ENCODE results near the gene C11orf54.

DNA sequence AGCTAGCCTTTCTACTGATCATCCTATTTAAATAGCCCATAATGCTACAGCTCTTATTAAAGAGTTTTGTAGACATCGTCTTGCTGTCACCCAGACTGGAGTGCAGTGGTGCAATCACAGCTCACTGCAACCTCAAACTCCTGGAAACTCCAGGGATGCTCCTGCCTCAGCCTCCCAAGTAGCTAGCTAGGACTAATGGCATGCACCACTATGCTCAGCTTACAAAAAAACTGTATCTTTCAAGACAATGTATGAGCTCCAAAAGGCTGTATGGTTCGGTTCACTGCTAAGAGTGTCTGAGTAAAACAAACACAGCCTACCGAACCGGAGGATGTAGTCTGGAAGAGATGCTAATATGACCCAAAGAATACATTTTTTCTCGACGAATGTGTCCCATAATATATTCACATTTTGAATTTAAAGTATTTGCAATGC lies 2.8 kb upstream of the C11orf54 start:
- no peak for TF ChIP-seq EZH2 (IDR thresholded peaks at IDR 0.05; ENCODE audit: borderline replicate concordance, low read depth, low read length, severe bottlenecking)
- peak; percentile 23 for TF ChIP-seq POLR2A (IDR thresholded peaks at IDR 0.05; ENCODE audit: low read depth, low read length)
- TF ChIP-seq JUN (IDR thresholded peaks at IDR 0.05; ENCODE audit: borderline replicate concordance, insufficient read depth, insufficient read length, low read depth), result no peak
- TF ChIP-seq POLR2AphosphoS5 (IDR thresholded peaks at IDR 0.05; ENCODE audit: insufficient read depth, low read depth, low read length), result no peak
- TF ChIP-seq, protein P1, sequence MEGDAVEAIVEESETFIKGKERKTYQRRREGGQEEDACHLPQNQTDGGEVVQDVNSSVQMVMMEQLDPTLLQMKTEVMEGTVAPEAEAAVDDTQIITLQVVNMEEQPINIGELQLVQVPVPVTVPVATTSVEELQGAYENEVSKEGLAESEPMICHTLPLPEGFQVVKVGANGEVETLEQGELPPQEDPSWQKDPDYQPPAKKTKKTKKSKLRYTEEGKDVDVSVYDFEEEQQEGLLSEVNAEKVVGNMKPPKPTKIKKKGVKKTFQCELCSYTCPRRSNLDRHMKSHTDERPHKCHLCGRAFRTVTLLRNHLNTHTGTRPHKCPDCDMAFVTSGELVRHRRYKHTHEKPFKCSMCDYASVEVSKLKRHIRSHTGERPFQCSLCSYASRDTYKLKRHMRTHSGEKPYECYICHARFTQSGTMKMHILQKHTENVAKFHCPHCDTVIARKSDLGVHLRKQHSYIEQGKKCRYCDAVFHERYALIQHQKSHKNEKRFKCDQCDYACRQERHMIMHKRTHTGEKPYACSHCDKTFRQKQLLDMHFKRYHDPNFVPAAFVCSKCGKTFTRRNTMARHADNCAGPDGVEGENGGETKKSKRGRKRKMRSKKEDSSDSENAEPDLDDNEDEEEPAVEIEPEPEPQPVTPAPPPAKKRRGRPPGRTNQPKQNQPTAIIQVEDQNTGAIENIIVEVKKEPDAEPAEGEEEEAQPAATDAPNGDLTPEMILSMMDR (IDR thresholded peaks at IDR 0.05; ENCODE audit: extremely low read depth in 1 of 2, insufficient read depth in 1 of 2, low read depth in 1 of 2, low read length in 2 of 2), result no peak
